Measurements from ENCODE around the gene XPC.

Gene XPC

DNA sequence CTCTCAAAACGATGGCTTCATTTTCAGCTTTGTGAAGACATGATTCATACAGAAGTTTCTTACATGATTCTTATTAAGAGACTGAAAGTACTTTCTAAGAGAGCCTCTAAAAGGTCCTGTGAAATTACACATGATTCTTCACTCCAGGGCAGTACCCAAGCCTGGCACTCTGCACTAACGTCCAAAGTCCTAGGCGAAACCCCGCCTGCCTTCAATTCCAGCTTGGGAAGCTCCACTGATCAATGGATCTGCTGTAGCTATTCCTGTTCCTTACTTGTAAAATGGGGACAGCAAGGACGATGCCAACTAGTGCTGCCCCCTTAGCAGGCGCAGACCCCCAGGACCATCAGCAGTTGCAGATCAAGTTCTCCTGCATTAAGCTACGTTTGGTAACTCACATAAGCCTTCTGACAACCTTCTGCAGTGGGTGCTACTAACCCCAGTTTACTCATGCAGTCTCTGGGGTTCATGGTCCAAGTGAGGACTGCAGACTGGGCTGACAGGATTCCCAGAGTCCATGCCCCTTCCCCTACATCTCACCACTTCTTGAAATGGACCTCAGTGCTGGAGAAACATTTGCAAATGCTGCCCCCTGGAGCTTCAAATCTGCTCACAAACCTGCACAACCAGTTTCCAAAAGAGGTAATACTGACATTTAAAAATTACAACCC, 64.3 kb downstream of the XPC start:
- no peak for TF ChIP-seq TAF1 (IDR thresholded peaks at IDR 0.05; ENCODE audit: borderline replicate concordance, insufficient read depth, low read length)
- TF ChIP-seq REST (IDR thresholded peaks at IDR 0.05; ENCODE audit: insufficient read depth in 1 of 2, low read depth in 2 of 2, low read length in 2 of 2) = no peak
- TF ChIP-seq FOXP2 (optimal IDR thresholded peaks at IDR 0.05; ENCODE audit: borderline replicate concordance, extremely low read depth, extremely low read length, insufficient read depth) = no peak
- no peak for TF ChIP-seq SIN3A (IDR thresholded peaks at IDR 0.05; ENCODE audit: borderline replicate concordance, insufficient read depth, low read length)
- no peak for TF ChIP-seq POLR2AphosphoS5 (IDR thresholded peaks at IDR 0.05; ENCODE audit: low read depth, low read length)

GRCh38 chr3:14110699-14111098, 67.7 kb downstream of the XPC start:
- no peak for TF ChIP-seq SIN3A (IDR thresholded peaks at IDR 0.05; ENCODE audit: borderline replicate concordance, insufficient read depth, low read length)
- TF ChIP-seq TAF1 (IDR thresholded peaks at IDR 0.05; ENCODE audit: borderline replicate concordance, insufficient read depth, low read length) = no peak
- no peak for TF ChIP-seq REST (IDR thresholded peaks at IDR 0.05; ENCODE audit: insufficient read depth in 1 of 2, low read depth in 2 of 2, low read length in 2 of 2)
- no peak for TF ChIP-seq POLR2AphosphoS5 (IDR thresholded peaks at IDR 0.05; ENCODE audit: low read depth, low read length)
- TF ChIP-seq FOXP2 (optimal IDR thresholded peaks at IDR 0.05; ENCODE audit: borderline replicate concordance, extremely low read depth, extremely low read length, insufficient read depth) = no peak

- TF ChIP-seq POLR2AphosphoS5 (IDR thresholded peaks at IDR 0.05; ENCODE audit: low read depth, low read length) (no peak), REST (IDR thresholded peaks at IDR 0.05; ENCODE audit: insufficient read depth in 1 of 2, low read depth in 2 of 2, low read length in 2 of 2) (no peak), FOXP2 (optimal IDR thresholded peaks at IDR 0.05; ENCODE audit: borderline replicate concordance, extremely low read depth, extremely low read length, insufficient read depth) (no peak)
These were observed 80.6 kb downstream of the XPC start for GRCh38 chr3:14097616-14098391.

DNA sequence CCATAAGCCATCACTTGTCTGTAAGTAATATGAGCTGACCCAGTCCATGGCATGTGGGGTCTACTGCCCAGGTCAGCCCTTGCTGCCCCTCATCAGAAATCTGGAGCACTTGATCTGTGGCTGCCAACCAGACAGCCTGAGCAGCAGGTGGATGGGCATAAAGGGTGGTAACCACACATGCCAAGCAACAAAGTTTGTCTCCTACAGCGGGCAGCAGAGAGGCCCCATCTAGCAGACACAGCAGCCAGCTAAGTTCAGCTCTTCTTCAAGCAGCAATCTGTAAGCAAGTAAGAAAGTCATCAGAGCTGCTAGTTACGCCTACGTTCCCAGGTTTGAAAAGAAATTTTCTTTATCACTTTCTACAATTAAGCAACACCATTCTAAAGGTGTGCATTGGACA, 81.7 kb downstream of the XPC start:
- no peak for TF ChIP-seq POLR2AphosphoS5 (IDR thresholded peaks at IDR 0.05; ENCODE audit: low read depth, low read length)
- no peak for TF ChIP-seq FOXP2 (optimal IDR thresholded peaks at IDR 0.05; ENCODE audit: borderline replicate concordance, extremely low read depth, extremely low read length, insufficient read depth)
- TF ChIP-seq REST (IDR thresholded peaks at IDR 0.05; ENCODE audit: insufficient read depth in 1 of 2, low read depth in 2 of 2, low read length in 2 of 2) = no peak
- TF ChIP-seq TAF1 (IDR thresholded peaks at IDR 0.05; ENCODE audit: borderline replicate concordance, insufficient read depth, low read length) = no peak
